ENCODE results near the gene PTPRO.

DNA sequence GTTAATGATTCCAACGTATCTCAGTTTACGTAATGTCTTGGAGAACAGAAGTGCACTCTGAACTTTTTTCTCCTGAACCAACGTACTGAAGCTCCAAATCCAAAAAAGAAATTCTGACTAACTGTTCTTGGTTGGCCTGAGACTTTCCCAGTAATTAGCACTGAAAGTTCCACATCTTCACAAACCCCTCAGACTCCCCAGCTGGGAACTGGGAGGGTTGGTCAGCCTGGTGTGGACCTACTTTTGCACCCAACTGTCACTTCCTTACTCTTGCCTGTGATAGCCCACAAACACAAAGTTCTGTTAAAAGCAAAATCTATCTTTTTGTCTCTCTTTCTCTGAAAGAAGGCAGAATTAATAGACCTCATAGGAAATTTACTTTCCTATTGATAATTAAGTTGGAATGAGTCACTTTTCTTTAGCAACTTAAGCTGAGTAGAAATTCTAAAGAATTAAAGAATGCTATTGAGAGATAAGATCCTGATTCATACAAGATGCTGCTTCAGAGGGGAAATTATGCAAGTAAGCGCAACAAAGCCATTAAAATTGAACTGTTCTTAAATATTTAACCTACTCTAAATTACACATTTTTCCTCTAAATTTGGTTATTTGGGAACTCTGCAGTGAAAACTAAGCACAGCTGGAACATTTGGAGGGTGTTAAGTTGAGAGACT is 311.8 kb downstream of the PTPRO start:
- TF ChIP-seq, protein P1, sequence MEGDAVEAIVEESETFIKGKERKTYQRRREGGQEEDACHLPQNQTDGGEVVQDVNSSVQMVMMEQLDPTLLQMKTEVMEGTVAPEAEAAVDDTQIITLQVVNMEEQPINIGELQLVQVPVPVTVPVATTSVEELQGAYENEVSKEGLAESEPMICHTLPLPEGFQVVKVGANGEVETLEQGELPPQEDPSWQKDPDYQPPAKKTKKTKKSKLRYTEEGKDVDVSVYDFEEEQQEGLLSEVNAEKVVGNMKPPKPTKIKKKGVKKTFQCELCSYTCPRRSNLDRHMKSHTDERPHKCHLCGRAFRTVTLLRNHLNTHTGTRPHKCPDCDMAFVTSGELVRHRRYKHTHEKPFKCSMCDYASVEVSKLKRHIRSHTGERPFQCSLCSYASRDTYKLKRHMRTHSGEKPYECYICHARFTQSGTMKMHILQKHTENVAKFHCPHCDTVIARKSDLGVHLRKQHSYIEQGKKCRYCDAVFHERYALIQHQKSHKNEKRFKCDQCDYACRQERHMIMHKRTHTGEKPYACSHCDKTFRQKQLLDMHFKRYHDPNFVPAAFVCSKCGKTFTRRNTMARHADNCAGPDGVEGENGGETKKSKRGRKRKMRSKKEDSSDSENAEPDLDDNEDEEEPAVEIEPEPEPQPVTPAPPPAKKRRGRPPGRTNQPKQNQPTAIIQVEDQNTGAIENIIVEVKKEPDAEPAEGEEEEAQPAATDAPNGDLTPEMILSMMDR (IDR thresholded peaks at IDR 0.05; ENCODE audit: low read depth, low read length): no peak
- TF ChIP-seq MYC (IDR thresholded peaks at IDR 0.05; ENCODE audit: low read depth, low read length): no peak
- no peak for TF ChIP-seq POLR2A (IDR thresholded peaks at IDR 0.05; ENCODE audit: extremely low read depth, insufficient read length)

Data from NB4 (cell line).